ENCODE results near the gene DPM2. TPM values are rescaled to one million over a fixed set of nuclear protein-coding genes. Genes with fewer than 3 reads are reported as not detected.

Gene DPM2
- total and polyA plus RNA-seq, 4 donors: 20.5 to 51.3 (median 50.9) TPM

DNA sequence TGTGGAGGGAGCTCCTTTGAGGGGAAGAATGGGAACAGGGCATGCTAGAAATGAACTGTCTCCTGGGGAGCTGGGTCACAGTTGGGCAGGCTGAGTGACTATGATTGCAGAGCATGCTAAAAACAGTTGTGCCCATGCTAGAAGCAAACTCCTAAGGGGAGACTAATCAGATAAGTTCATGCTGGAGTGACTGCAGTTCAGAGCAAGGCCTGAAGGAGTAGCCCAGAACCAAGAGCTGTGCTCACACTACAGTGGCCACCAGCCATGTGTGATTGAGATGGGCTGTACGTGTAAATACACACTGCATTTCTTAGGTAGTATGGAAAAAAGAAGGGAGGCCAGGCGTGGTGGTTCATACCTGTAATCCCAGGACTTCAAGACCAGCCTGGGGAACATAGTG lies 49.9 kb downstream of the DPM2 start:
- Histone ChIP-seq H3K36me3 (ENCODE audit: control insufficient read depth in 4 of 4, insufficient read depth in 4 of 4, low read length in 4 of 4) (peaks cover 4 to 47% (median 25%) of the 10 kb centered on the region in 4 donors), H3K4me1 (ENCODE audit: control insufficient read depth in 5 of 5, insufficient read depth in 5 of 5, low read length in 5 of 5) (peaks cover 0 to 13% (median 6%) of the 10 kb centered on the region in 5 donors), H3K4me3 (no peak overlapping the region), H3K9ac (ENCODE audit: insufficient read depth in 1 of 2, low read length in 2 of 2) (no peak overlapping the region), H3K27ac (ENCODE audit: low read depth in 1 of 2, low read length in 1 of 2) (no peak overlapping the region), H3K27me3 (ENCODE audit: control insufficient read depth in 3 of 3, insufficient read depth in 3 of 3, low read length in 2 of 3) (no peaks in the 10 kb centered on the region), H3K9me3 (ENCODE audit: control insufficient read depth in 4 of 4, insufficient read depth in 3 of 4, low read length in 3 of 4) (peaks cover 0 to 1% (median under 1%) of the 10 kb centered on the region in 4 donors)
- DNase-seq: no peak
- TF ChIP-seq, protein P1, sequence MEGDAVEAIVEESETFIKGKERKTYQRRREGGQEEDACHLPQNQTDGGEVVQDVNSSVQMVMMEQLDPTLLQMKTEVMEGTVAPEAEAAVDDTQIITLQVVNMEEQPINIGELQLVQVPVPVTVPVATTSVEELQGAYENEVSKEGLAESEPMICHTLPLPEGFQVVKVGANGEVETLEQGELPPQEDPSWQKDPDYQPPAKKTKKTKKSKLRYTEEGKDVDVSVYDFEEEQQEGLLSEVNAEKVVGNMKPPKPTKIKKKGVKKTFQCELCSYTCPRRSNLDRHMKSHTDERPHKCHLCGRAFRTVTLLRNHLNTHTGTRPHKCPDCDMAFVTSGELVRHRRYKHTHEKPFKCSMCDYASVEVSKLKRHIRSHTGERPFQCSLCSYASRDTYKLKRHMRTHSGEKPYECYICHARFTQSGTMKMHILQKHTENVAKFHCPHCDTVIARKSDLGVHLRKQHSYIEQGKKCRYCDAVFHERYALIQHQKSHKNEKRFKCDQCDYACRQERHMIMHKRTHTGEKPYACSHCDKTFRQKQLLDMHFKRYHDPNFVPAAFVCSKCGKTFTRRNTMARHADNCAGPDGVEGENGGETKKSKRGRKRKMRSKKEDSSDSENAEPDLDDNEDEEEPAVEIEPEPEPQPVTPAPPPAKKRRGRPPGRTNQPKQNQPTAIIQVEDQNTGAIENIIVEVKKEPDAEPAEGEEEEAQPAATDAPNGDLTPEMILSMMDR (IDR thresholded peaks at IDR 0.05; ENCODE audit: control extremely low read depth, extremely low read depth): no peak
- 89 to 91% methylated on average over 2 of the region's 2 CpGs for WGBS, 2 donors
- ATAC-seq (ENCODE audit: insufficient read depth, low FRiP score): no peak

DNA sequence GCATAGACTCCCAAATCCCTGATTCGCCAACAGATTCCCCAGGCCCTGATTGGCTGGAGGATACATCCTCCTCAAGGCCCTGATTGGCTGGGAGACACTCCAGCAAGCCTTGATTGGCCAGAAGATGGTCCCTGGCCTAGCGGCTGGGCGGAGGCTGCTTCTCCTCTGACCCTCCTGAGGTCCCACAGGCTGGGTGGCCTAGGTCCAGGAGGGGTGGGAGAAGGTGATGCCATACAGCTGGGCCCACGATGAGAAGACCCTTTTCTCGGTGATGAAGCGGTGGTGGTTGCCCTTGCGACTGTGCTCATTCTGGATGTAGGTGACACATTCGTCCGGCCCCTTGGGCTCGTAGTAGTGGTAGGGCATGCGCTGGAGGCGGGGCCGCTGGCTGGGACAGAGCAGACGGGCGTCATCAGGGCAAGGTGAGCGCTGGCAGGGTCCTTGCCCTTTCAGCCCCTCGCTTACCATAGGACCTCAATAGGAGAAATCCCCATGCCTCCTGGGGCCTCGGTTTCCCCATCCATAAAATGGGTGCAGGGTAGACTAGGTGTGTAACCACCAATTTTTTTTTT lies 51.2 kb downstream of the DPM2 start:
- Histone ChIP-seq H3K27ac (ENCODE audit: low read depth in 1 of 2, low read length in 1 of 2) (no peak overlapping the region), H3K27me3 (ENCODE audit: control insufficient read depth in 3 of 3, insufficient read depth in 3 of 3, low read length in 2 of 3) (no peaks in the 10 kb centered on the region), H3K9ac (ENCODE audit: insufficient read depth in 1 of 2, low read length in 2 of 2) (no peak overlapping the region), H3K36me3 (ENCODE audit: control insufficient read depth in 4 of 4, insufficient read depth in 4 of 4, low read length in 4 of 4) (peaks cover 4 to 44% (median 22%) of the 10 kb centered on the region in 4 donors), H3K4me3 (no peak overlapping the region), H3K4me1 (ENCODE audit: control insufficient read depth in 5 of 5, insufficient read depth in 5 of 5, low read length in 5 of 5) (peaks cover 0 to 16% (median 7%) of the 10 kb centered on the region in 5 donors), H3K9me3 (ENCODE audit: control insufficient read depth in 4 of 4, insufficient read depth in 3 of 4, low read length in 3 of 4) (no peaks in the 10 kb centered on the region)
- no peak for ATAC-seq (ENCODE audit: insufficient read depth, low FRiP score)
- 97 to 98% methylated on average over 18 of the region's 18 CpGs for WGBS, 2 donors
- TF ChIP-seq, protein P1 (IDR thresholded peaks at IDR 0.05; ENCODE audit: control extremely low read depth, extremely low read depth): no peak
- no peak for DNase-seq

DNA sequence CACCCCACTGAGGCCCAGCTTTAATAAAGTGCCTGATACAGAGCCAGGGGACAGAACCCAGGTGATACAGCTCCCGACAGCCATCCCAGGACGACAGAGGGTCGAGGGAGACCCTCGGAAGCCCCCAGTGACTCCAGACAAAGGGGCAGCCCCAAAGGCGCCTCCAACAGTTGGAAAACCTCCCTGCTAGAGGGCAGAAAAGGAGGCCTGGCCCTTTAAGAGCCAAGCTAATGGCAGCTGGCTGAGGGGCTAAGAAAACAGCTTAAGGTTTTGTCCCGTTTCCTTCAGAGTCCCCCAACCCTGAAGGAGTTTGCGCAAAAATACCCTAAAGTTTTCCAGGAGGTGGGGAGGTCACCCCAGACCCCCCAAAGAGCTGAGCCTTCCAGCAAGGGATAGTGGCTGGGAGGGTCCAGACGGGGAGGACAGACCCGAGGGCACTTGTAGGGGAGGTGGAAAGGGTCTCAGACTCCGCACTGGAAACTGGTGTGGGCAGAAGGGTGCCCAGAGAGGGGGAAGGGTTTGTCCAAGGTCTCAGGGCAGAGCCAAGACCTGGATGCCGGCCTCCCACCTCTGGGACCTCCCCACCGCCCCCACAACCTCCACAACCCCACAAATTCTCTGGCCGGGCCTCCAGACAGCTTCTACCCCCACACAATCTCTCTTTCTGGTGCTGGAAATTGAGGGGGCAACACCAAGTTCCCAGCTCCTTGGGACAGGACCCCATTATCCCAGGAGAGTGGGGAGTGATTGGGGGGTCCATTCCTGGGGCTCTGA lies 52.0 kb downstream of the DPM2 start:
- Histone ChIP-seq H3K4me3 (no peak overlapping the region), H3K9me3 (ENCODE audit: control insufficient read depth in 4 of 4, insufficient read depth in 3 of 4, low read length in 3 of 4) (no peaks in the 10 kb centered on the region), H3K36me3 (ENCODE audit: control insufficient read depth in 4 of 4, insufficient read depth in 4 of 4, low read length in 4 of 4) (peaks cover 4 to 41% (median 22%) of the 10 kb centered on the region in 4 donors), H3K27ac (ENCODE audit: low read depth in 1 of 2, low read length in 1 of 2) (peak overlapping the region in 1 of 2 donors; percentile 13), H3K9ac (ENCODE audit: insufficient read depth in 1 of 2, low read length in 2 of 2) (no peak overlapping the region), H3K27me3 (ENCODE audit: control insufficient read depth in 3 of 3, insufficient read depth in 3 of 3, low read length in 2 of 3) (no peaks in the 10 kb centered on the region), H3K4me1 (ENCODE audit: control insufficient read depth in 5 of 5, insufficient read depth in 5 of 5, low read length in 5 of 5) (peaks cover 0 to 16% (median 7%) of the 10 kb centered on the region in 5 donors)
- 82% methylated on average over 13 of the region's 13 CpGs for WGBS, 2 donors
- no peak for DNase-seq
- TF ChIP-seq, protein P1 (IDR thresholded peaks at IDR 0.05; ENCODE audit: control extremely low read depth, extremely low read depth): no peak
- no peak for ATAC-seq (ENCODE audit: insufficient read depth, low FRiP score)

Other genes with a start within 250 kb of the DPM2 start
- 10 to 100 TPM; 14.6 to 40.6 TPM for gene CFAP157, start 230.9 kb downstream of the DPM2 start, total RNA-seq
- gene CFAP157, start 230.9 kb downstream of the DPM2 start, polyA plus RNA-seq: 10 to 100 TPM; 14.8 to 17.3 TPM
- gene PTRH1, start 222.2 kb downstream of the DPM2 start, total RNA-seq: 10 to 100 TPM in 1 of 2 donors, 1 to 10 TPM in 1; 8.6 to 28.2 TPM
- gene PTRH1, start 222.2 kb downstream of the DPM2 start, polyA plus RNA-seq: 10 to 100 TPM; 21.2 to 41.7 TPM
- 1 to 10 TPM; 4.0 to 5.6 TPM for gene TTC16, start 221.8 kb downstream of the DPM2 start, total RNA-seq
- gene TTC16, start 221.8 kb downstream of the DPM2 start, polyA plus RNA-seq: 1 to 10 TPM; 1.5 TPM
- gene TOR2A, start 202.6 kb downstream of the DPM2 start, total RNA-seq: 10 to 100 TPM in 1 of 2 donors, 1 to 10 TPM in 1; 8.8 to 19.8 TPM
- gene TOR2A, start 202.6 kb downstream of the DPM2 start, polyA plus RNA-seq: 10 to 100 TPM; 14.0 to 30.8 TPM
- 10 to 100 TPM; 34.5 to 51.5 TPM for gene SH2D3C, start 159.2 kb downstream of the DPM2 start, total RNA-seq
- gene SH2D3C, start 159.2 kb downstream of the DPM2 start, polyA plus RNA-seq: 10 to 100 TPM; 41.0 to 43.0 TPM
- gene CDK9, start 151.8 kb downstream of the DPM2 start, total RNA-seq: 10 to 100 TPM; 54.9 to 97.9 TPM
- 10 to 100 TPM; 53.9 to 55.9 TPM for gene CDK9, start 151.8 kb downstream of the DPM2 start, polyA plus RNA-seq
- gene FPGS, start 135.0 kb downstream of the DPM2 start, total RNA-seq: 100 to 1,000 TPM in 1 of 2 donors, 10 to 100 TPM in 1; 42.5 to 115 TPM
- 10 to 100 TPM; 89.6 to 97.6 TPM for gene FPGS, start 135.0 kb downstream of the DPM2 start, polyA plus RNA-seq
- 100 to 1,000 TPM in 1 of 2 donors, 10 to 100 TPM in 1; 41.1 to 182 TPM for gene ENG, start 83.2 kb downstream of the DPM2 start, total RNA-seq
- 100 to 1,000 TPM in 1 of 2 donors, 10 to 100 TPM in 1; 80.7 to 317 TPM for gene ENG, start 83.2 kb downstream of the DPM2 start, polyA plus RNA-seq
- 100 to 1,000 TPM in 1 of 2 donors, 10 to 100 TPM in 1; 72.3 to 154 TPM for gene AK1, start 60.2 kb downstream of the DPM2 start, total RNA-seq
- 100 to 1,000 TPM in 1 of 2 donors, 10 to 100 TPM in 1; 63.8 to 386 TPM for gene AK1, start 60.2 kb downstream of the DPM2 start, polyA plus RNA-seq
- 10 to 100 TPM; 28.3 to 51.9 TPM for gene ST6GALNAC6, start 38.3 kb downstream of the DPM2 start, total RNA-seq
- 10 to 100 TPM; 45.3 to 59.8 TPM for gene ST6GALNAC6, start 38.3 kb downstream of the DPM2 start, polyA plus RNA-seq
- gene ST6GALNAC4, start 20.8 kb downstream of the DPM2 start, total RNA-seq: 10 to 100 TPM; 42.7 to 96.2 TPM
- 10 to 100 TPM; 24.6 to 67.3 TPM for gene ST6GALNAC4, start 20.8 kb downstream of the DPM2 start, polyA plus RNA-seq
- gene PIP5KL1, start 7.1 kb downstream of the DPM2 start, total RNA-seq: 1 to 10 TPM; 4.9 to 9.0 TPM
- 1 to 10 TPM; 2.0 to 4.9 TPM for gene PIP5KL1, start 7.1 kb downstream of the DPM2 start, polyA plus RNA-seq
- gene EEIG1, start 43.1 kb upstream of the DPM2 start, total RNA-seq: 10 to 100 TPM; 49.6 to 66.5 TPM
- gene EEIG1, start 43.1 kb upstream of the DPM2 start, polyA plus RNA-seq: 10 to 100 TPM; 13.4 to 15.8 TPM
- gene NAIF1, start 129.5 kb upstream of the DPM2 start, total RNA-seq: 1 to 10 TPM; 7.2 to 9.4 TPM
- gene NAIF1, start 129.5 kb upstream of the DPM2 start, polyA plus RNA-seq: 1 to 10 TPM; 8.2 to 9.4 TPM
- 10 to 100 TPM; 21.2 to 32.6 TPM for gene SLC25A25, start 130.4 kb upstream of the DPM2 start, total RNA-seq
- 10 to 100 TPM; 10.5 to 27.9 TPM for gene SLC25A25, start 130.4 kb upstream of the DPM2 start, polyA plus RNA-seq
- gene PTGES2, start 189.9 kb upstream of the DPM2 start, total RNA-seq: 10 to 100 TPM; 42.0 to 66.8 TPM
- 10 to 100 TPM; 49.9 to 59.5 TPM for gene PTGES2, start 189.9 kb upstream of the DPM2 start, polyA plus RNA-seq
- 100 to 1,000 TPM; 114 to 281 TPM for gene LCN2, start 211.6 kb upstream of the DPM2 start, total RNA-seq
- 100 to 1,000 TPM; 309 to 842 TPM for gene LCN2, start 211.6 kb upstream of the DPM2 start, polyA plus RNA-seq
- 10 to 100 TPM; 19.2 to 56.4 TPM for gene BBLN, start 222.4 kb upstream of the DPM2 start, total RNA-seq
- 100 to 1,000 TPM in 1 of 2 donors, 10 to 100 TPM in 1; 66.7 to 138 TPM for gene BBLN, start 222.4 kb upstream of the DPM2 start, polyA plus RNA-seq